ENCODE data around the gene CDC42EP3. TPM values are rescaled to one million over a fixed set of nuclear protein-coding genes. Genes with fewer than 3 reads are reported as not detected.

The CDC42EP3 gene
- total RNA-seq, 1 experiment from 2014 or later = 31.5 TPM

- POLR2A ChIA-PET = no interaction called here
- H3K27me3 Mint-ChIP-seq (ENCODE audit: low read depth) = peaks cover 3% of the 10 kb centered on the region; the same call in 1 of the 2 replicates
These were observed 69.4 kb downstream of the CDC42EP3 start for GRCh38 chr2:37602040-37602439.

GRCh38 chr2:37601569-37601968 is 69.9 kb downstream of the CDC42EP3 start:
- ChIA-PET POLR2A (no interaction called here), CTCF (no interaction called here)
- TF ChIP-seq MAX (CRISPR knock-in tag; IDR thresholded peaks at IDR 0.05) (no peak), HMGA2 (CRISPR knock-in tag; IDR thresholded peaks at IDR 0.05) (no peak), NR2C2 (CRISPR knock-in tag; IDR thresholded peaks at IDR 0.05) (no peak), USF2 (CRISPR knock-in tag; IDR thresholded peaks at IDR 0.05) (no peak), PREB (CRISPR knock-in tag; IDR thresholded peaks at IDR 0.05; ENCODE audit: borderline replicate concordance) (no peak), MYBL2 (CRISPR knock-in tag; IDR thresholded peaks at IDR 0.05) (no peak), PRDM15 (CRISPR knock-in tag; IDR thresholded peaks at IDR 0.05) (no peak), ZBTB21 (CRISPR knock-in tag; IDR thresholded peaks at IDR 0.05; ENCODE audit: borderline replicate concordance) (no peak), SMAD3 (CRISPR knock-in tag; IDR thresholded peaks at IDR 0.05; ENCODE audit: borderline replicate concordance) (no peak), NR3C1 (CRISPR knock-in tag; conservative IDR thresholded peaks at IDR 0.05; ENCODE audit: low read depth) (no peak), TCF7 (CRISPR knock-in tag; IDR thresholded peaks at IDR 0.05; ENCODE audit: low read depth) (no peak), IRF1 (CRISPR knock-in tag; IDR thresholded peaks at IDR 0.05) (no peak), ZNF263 (CRISPR knock-in tag; IDR thresholded peaks at IDR 0.05; ENCODE audit: low read depth) (no peak), E2F1 (CRISPR knock-in tag; IDR thresholded peaks at IDR 0.05) (no peak), CREM (CRISPR knock-in tag; IDR thresholded peaks at IDR 0.05) (no peak), TP53 (CRISPR knock-in tag; IDR thresholded peaks at IDR 0.05) (no peak), CTCF (IDR thresholded peaks at IDR 0.05) (no peak)
- Mint-ChIP-seq H3K4me1 (peaks cover 20% of the 10 kb centered on the region), H3K36me3 (0 out of 2 replicates have a peak, but pooled peaks cover 7% of the 10 kb centered on the region), H3K27ac (no peak overlapping the region), H3K27me3 (ENCODE audit: low read depth) (peaks cover 3% of the 10 kb centered on the region; the same call in 1 of the 2 replicates), H3K4me3 (no peak overlapping the region), H3K9me3 (peaks cover 17% of the 10 kb centered on the region)
- ATAC-seq (no peak), DNase-seq (ENCODE audit: low spot score) (no peak)

More at GRCh38 chr2:37602040-37602439, 69.4 kb downstream of the CDC42EP3 start:
- CTCF ChIA-PET = no interaction called here
- Mint-ChIP-seq H3K36me3 (0 out of 2 replicates have a peak, but pooled peaks cover 7% of the 10 kb centered on the region), H3K9me3 (peaks cover 17% of the 10 kb centered on the region), H3K4me3 (no peak overlapping the region), H3K4me1 (peaks cover 20% of the 10 kb centered on the region), H3K27ac (no peak overlapping the region)
- DNase-seq (ENCODE audit: low spot score) (no peak), ATAC-seq (no peak)
- no peak for TF ChIP-seq TEAD4 (CRISPR knock-in tag; IDR thresholded peaks at IDR 0.05)
- no peak for TF ChIP-seq IRF1 (CRISPR knock-in tag; IDR thresholded peaks at IDR 0.05)
- no peak for TF ChIP-seq E2F5 (CRISPR knock-in tag; IDR thresholded peaks at IDR 0.05)
- TF ChIP-seq PRRX2 (CRISPR knock-in tag; IDR thresholded peaks at IDR 0.05) = no peak
- TF ChIP-seq NR1H2 (CRISPR knock-in tag; IDR thresholded peaks at IDR 0.05) = no peak
